ENCODE measurements around the gene SMAD3.
"Not testable (repeated sequence)": the region's sequence is repeated elsewhere in the genome, so short reads cannot be mapped to it uniquely, and the experiment has no call there.

- not testable (repeated sequence) for TF ChIP-seq CTCF, EZH2phosphoT487 (IDR thresholded peaks at IDR 0.05)
Measured at GRCh38 chr15:67028440-67028839, 37.0 kb upstream of the SMAD3 start.
